Stimulated activated CD8-positive, alpha-beta memory T cell treated with anti-CD3 and anti-CD28 coated beads, Interleukin-4, amount 100 ng/mL, for 48 hours (primary cell): Measurements from ENCODE around the gene GOLGA5.

ENCODE experiments used
- DNase-seq: peaks from one replicate; pipeline ENCODE4 v3.0.0-alpha.2; 2020

GOLGA5 gene

DNA sequence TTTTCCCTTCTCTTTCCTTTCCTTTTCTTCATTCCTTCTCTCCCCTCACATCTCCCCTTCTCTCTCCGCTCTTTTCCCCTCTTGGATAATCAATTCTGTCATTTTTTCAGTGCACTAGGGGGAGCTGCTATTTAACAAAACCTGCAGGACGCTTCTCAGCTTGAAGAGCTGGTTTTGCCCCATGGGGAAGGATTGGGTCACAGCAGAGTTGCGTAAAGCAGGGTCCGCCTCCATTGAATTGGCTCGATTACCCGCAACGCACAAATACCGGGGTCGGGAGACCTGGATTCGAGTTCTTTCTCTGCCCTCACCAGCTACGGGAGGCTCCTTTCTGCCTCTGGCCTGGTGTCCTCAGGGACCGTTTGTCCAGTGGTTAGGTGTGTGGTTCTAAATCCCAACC lies 86.7 kb downstream of the GOLGA5 start:
- DNase-seq = no peak

GRCh38 chr14:92883066-92883465 lies 89.0 kb downstream of the GOLGA5 start:
- no peak for DNase-seq

DNA sequence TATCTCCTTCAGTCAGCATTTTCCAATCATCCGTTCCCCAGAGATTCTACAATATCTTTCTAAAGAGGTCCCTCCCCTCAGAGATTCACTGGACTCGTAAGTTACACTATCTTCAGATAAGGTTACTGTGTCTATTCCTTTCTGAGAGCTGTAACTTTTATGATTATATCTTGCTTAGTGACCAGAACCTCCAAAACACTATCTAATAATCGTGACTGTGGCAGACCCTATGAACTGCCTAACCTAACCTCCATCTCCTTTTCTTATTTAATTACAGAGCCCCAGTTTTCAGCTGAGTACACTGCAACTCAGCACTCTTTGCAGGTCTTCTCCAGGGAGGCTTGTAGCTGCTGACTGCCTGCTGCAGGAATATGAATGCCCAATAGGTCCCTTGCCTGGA lies 90.3 kb downstream of the GOLGA5 start:
- DNase-seq = no peak

- DNase-seq = no peak
Observed at GRCh38 chr14:92885279-92886061, 91.4 kb downstream of the GOLGA5 start.

- no peak for DNase-seq
Observed at GRCh38 chr14:92886337-92886736, 92.2 kb downstream of the GOLGA5 start.

DNA sequence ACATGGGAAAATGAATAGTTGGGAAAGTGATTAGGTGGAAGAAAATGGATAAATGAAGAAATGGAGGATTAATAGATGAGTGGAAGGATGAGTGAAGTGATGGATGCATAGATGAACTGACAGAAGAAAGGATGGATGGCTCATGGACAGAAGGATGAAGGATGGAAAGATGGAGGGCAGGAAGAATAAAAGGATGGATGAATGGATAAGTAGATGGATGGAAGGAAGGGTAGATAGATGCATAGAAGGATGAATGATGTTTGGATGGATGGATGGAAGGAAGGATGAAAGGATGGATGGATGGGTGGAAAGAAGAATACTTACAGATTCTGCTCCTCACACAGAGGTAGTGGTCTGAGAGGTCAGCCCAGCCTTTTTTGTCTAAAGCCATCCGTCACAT lies 93.1 kb downstream of the GOLGA5 start:
- no peak for DNase-seq

DNA sequence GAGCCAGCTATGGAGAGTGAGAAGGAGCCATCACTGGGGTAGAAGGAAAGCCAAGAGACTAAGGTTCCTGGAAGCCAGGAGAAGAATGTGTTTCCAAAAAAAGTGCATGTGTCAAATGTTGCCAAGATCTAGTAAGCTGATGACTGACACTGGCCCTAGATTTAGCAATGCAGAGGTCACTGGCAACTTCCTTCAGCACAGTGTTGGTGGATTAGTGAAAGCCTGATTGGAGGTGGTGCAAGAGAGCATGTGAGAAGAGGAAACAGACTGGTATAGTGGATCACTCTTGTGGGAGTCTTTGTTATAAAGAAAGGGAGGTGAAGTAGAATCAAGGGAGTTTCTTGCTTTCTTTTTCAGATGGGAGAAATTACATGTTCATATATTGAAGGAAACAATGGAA lies 94.8 kb downstream of the GOLGA5 start:
- DNase-seq = no peak
